ENCODE measurements around the gene PHLPP1.

DNA sequence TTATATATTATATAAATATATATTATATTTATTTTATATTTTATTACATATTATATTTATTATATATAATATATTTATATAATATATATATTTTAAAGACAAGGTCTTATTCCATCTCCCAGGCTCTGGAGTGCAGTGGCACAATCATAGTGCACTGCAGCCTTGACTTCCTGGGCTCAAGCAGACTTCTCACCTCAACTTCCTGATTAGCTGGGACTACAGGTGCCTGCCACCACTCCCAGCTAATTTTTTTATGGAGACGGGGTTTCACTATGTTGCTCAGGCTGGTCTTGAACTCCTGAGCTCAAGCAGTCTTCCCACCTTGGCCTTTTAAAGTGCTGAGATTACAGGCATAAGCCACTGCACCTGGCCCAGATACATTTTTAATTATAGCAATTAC is 110.0 kb downstream of the PHLPP1 start:
- TF ChIP-seq, protein P1, sequence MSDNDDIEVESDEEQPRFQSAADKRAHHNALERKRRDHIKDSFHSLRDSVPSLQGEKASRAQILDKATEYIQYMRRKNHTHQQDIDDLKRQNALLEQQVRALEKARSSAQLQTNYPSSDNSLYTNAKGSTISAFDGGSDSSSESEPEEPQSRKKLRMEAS (IDR thresholded peaks at IDR 0.05; ENCODE audit: low read depth, low read length), result no peak
- TF ChIP-seq CTCF (IDR thresholded peaks at IDR 0.05; ENCODE audit: low read depth, low read length), result no peak
- TF ChIP-seq POLR2A (IDR thresholded peaks at IDR 0.05; ENCODE audit: extremely low read depth, insufficient read length), result no peak

Data from NB4 (cell line).